NCI-H748 (cell line): ENCODE measurements around the gene THBS4.
A peak's percentile ranks its signal among the peaks of the same experiment; 100 is the strongest.

Experiments used
- DNase-seq: peaks from one replicate; lab custom pipeline; 2025; ENCODE audit not compliant: unreplicated experiment; lab: John Stamatoyannopoulos, UW

THBS4 gene

GRCh38 chr5:80043187-80043586 lies 8.0 kb downstream of the THBS4 start:
- DNase-seq, result no peak

- peak; percentile 8 for DNase-seq
Measured at GRCh38 chr5:80048084-80048780, 13.1 kb downstream of the THBS4 start.

- no peak for DNase-seq
Measured at GRCh38 chr5:80052464-80052863, 17.3 kb downstream of the THBS4 start.

- DNase-seq, result no peak
Measured at GRCh38 chr5:80054682-80055081, 19.5 kb downstream of the THBS4 start.

- peak; percentile 87 for DNase-seq
Measured at GRCh38 chr5:80055491-80056170, 20.5 kb downstream of the THBS4 start.

GRCh38 chr5:80057099-80057498 lies 22.0 kb downstream of the THBS4 start:
- no peak for DNase-seq

GRCh38 chr5:80057921-80058320 lies 22.8 kb downstream of the THBS4 start:
- DNase-seq, result no peak

- DNase-seq, result no peak
Measured at GRCh38 chr5:80059354-80059980, 24.3 kb downstream of the THBS4 start.

GRCh38 chr5:80060966-80061365 lies 25.8 kb downstream of the THBS4 start:
- no peak for DNase-seq

GRCh38 chr5:80061547-80061946 lies 26.4 kb downstream of the THBS4 start:
- DNase-seq, result no peak

- DNase-seq, result no peak
Measured at GRCh38 chr5:80064124-80064523, 29.0 kb downstream of the THBS4 start.

- DNase-seq, result no peak
Measured at GRCh38 chr5:80067016-80067415, 31.9 kb downstream of the THBS4 start.

- no peak for DNase-seq
Measured at GRCh38 chr5:80067531-80068245, 32.5 kb downstream of the THBS4 start.

- no peak for DNase-seq
Measured at GRCh38 chr5:80068246-80068636, 33.1 kb downstream of the THBS4 start.

- DNase-seq, result no peak
Measured at GRCh38 chr5:80068775-80069174, 33.6 kb downstream of the THBS4 start.

GRCh38 chr5:80069251-80069800 lies 34.2 kb downstream of the THBS4 start:
- DNase-seq, result no peak

- DNase-seq, result no peak
Measured at GRCh38 chr5:80069918-80070318, 34.8 kb downstream of the THBS4 start.

- DNase-seq, result no peak
Measured at GRCh38 chr5:80070338-80071056, 35.3 kb downstream of the THBS4 start.

GRCh38 chr5:80071510-80072021 lies 36.4 kb downstream of the THBS4 start:
- no peak for DNase-seq
